Measurements from ENCODE around the gene HIVEP3. TPM values are rescaled to one million over a fixed set of nuclear protein-coding genes. Genes with fewer than 3 reads are reported as not detected.

HIVEP3 gene
- total and polyA plus RNA-seq, 2 donors (not counting 1 experiment from before 2014, with no cell fraction given): 2.0 to 5.1 TPM

GRCh38 chr1:41587791-41588190, 330.9 kb downstream of the HIVEP3 start:
- POLR2A ChIA-PET: no interaction called here

GRCh38 chr1:41586230-41586629, 332.5 kb downstream of the HIVEP3 start:
- no peak for DNase-seq
- no peak for ATAC-seq (ENCODE audit: low read depth)
- H3K36me3 ChIP-seq (replicated peaks in 1 of 2; ENCODE audit: control extremely low read depth in 1 of 2, control insufficient read depth in 1 of 2, extremely low read depth in 1 of 2, insufficient read depth in 2 of 2, low read length in 1 of 2): peaks cover 0 to 23% of the 10 kb centered on the region in 2 experiments
- no peak for TF ChIP-seq CTCF (IDR thresholded peaks at IDR 0.05)
- no peak for TF ChIP-seq EZH2 (IDR thresholded peaks at IDR 0.05; ENCODE audit: borderline replicate concordance, insufficient read depth, low read depth, low read length, poor library complexity, severe bottlenecking)
- ChIA-PET POLR2A (no interaction called here), CTCF (no interaction called here)
- H3K27ac ChIP-seq (ENCODE audit: low read length in 2 of 2): no peak overlapping the region
- H3K27ac Mint-ChIP-seq: no peak overlapping the region
- no peaks in the 10 kb centered on the region for H3K27me3 Mint-ChIP-seq
- WGBS (ENCODE audit: insufficient coverage): 100% methylated on average over 2 of the region's 5 CpGs
- H3K27me3 ChIP-seq (replicated peaks in 1 of 4; ENCODE audit: control extremely low read depth in 1 of 4, control insufficient read depth in 3 of 4, insufficient read depth in 4 of 4, low read length in 3 of 4): no peaks in the 10 kb centered on the region
- no peaks in the 10 kb centered on the region for H3K9me3 Mint-ChIP-seq (ENCODE audit: insufficient read depth)
- H3K79me2 ChIP-seq (ENCODE audit: control insufficient read depth, insufficient read depth, low read length): peaks cover 10% of the 10 kb centered on the region
- H4K20me1 ChIP-seq (ENCODE audit: control insufficient read depth, insufficient read depth, low read length, poor library complexity, severe bottlenecking): no peaks in the 10 kb centered on the region
- intact Hi-C loops (cut with micrococcal nuclease): no loop called here
- H3K4me1 Mint-ChIP-seq: no peaks in the 10 kb centered on the region
- no peak overlapping the region for H2AFZ ChIP-seq (ENCODE audit: insufficient read depth, low read depth, low read length, poor library complexity, severe bottlenecking)
- H3K9ac ChIP-seq (ENCODE audit: low read length): no peak overlapping the region
- no peak overlapping the region for H3K4me3 ChIP-seq (ENCODE audit: control extremely low read depth in 1 of 5, extremely low read depth in 1 of 5, insufficient read depth in 1 of 5, low read depth in 2 of 5, low read length in 4 of 5)
- H3K4me1 ChIP-seq (ENCODE audit: control insufficient read depth in 2 of 2, insufficient read depth in 2 of 2, low read length in 2 of 2): no peaks in the 10 kb centered on the region
- no peak overlapping the region for H3K4me3 Mint-ChIP-seq
- no peak overlapping the region for H3K4me2 ChIP-seq (replicated peaks; ENCODE audit: low read depth, low read length, poor library complexity, severe bottlenecking)
- peaks cover 0 to 8% (median 3%) of the 10 kb centered on the region in 3 donors for H3K9me3 ChIP-seq (ENCODE audit: control extremely low read depth in 1 of 3, control insufficient read depth in 2 of 3, insufficient read depth in 1 of 3, low read length in 2 of 3)

More at GRCh38 chr1:41587791-41588190, 330.9 kb downstream of the HIVEP3 start:
- Histone ChIP-seq H3K79me2 (ENCODE audit: control insufficient read depth, insufficient read depth, low read length) (peaks cover 10% of the 10 kb centered on the region), H4K20me1 (ENCODE audit: control insufficient read depth, insufficient read depth, low read length, poor library complexity, severe bottlenecking) (no peaks in the 10 kb centered on the region), H3K9me3 (ENCODE audit: control extremely low read depth in 1 of 3, control insufficient read depth in 2 of 3, insufficient read depth in 1 of 3, low read length in 2 of 3) (peaks cover 0 to 8% (median 3%) of the 10 kb centered on the region in 3 donors), H3K27ac (ENCODE audit: low read length in 2 of 2) (no peak overlapping the region), H3K36me3 (replicated peaks in 1 of 2; ENCODE audit: control extremely low read depth in 1 of 2, control insufficient read depth in 1 of 2, extremely low read depth in 1 of 2, insufficient read depth in 2 of 2, low read length in 1 of 2) (peaks cover 0 to 17% of the 10 kb centered on the region in 2 experiments), H2AFZ (ENCODE audit: insufficient read depth, low read depth, low read length, poor library complexity, severe bottlenecking) (no peak overlapping the region), H3K4me3 (ENCODE audit: control extremely low read depth in 1 of 5, extremely low read depth in 1 of 5, insufficient read depth in 1 of 5, low read depth in 2 of 5, low read length in 4 of 5) (no peak overlapping the region), H3K4me2 (replicated peaks; ENCODE audit: low read depth, low read length, poor library complexity, severe bottlenecking) (no peak overlapping the region), H3K4me1 (ENCODE audit: control insufficient read depth in 2 of 2, insufficient read depth in 2 of 2, low read length in 2 of 2) (no peaks in the 10 kb centered on the region), H3K27me3 (replicated peaks in 1 of 4; ENCODE audit: control extremely low read depth in 1 of 4, control insufficient read depth in 3 of 4, insufficient read depth in 4 of 4, low read length in 3 of 4) (no peaks in the 10 kb centered on the region), H3K9ac (ENCODE audit: low read length) (no peak overlapping the region)
- no peaks in the 10 kb centered on the region for H3K4me1 Mint-ChIP-seq
- H3K9me3 Mint-ChIP-seq (ENCODE audit: insufficient read depth): no peaks in the 10 kb centered on the region
- no peak overlapping the region for H3K4me3 Mint-ChIP-seq
- intact Hi-C loops (cut with micrococcal nuclease): no loop called here
- DNase-seq (no peak), ATAC-seq (ENCODE audit: low read depth) (no peak)
- no peaks in the 10 kb centered on the region for H3K27me3 Mint-ChIP-seq
- 93% methylated on average over 3 of the region's 7 CpGs for WGBS (ENCODE audit: insufficient coverage)
- TF ChIP-seq CTCF (IDR thresholded peaks at IDR 0.05) (no peak), EZH2 (IDR thresholded peaks at IDR 0.05; ENCODE audit: borderline replicate concordance, insufficient read depth, low read depth, low read length, poor library complexity, severe bottlenecking) (no peak)
- CTCF ChIA-PET: interaction anchor here (1.1 kb wide), 1 partner anchor 14 kb away, joined by 3 read pairs; no protein-coding TSS in a partner anchor
- no peak overlapping the region for H3K27ac Mint-ChIP-seq
